ENCODE results near the gene LAMA2.
"Not testable (repeated sequence)": the region's sequence is repeated elsewhere in the genome, so short reads cannot be mapped to it uniquely, and the experiment has no call there.

Gene LAMA2

DNA sequence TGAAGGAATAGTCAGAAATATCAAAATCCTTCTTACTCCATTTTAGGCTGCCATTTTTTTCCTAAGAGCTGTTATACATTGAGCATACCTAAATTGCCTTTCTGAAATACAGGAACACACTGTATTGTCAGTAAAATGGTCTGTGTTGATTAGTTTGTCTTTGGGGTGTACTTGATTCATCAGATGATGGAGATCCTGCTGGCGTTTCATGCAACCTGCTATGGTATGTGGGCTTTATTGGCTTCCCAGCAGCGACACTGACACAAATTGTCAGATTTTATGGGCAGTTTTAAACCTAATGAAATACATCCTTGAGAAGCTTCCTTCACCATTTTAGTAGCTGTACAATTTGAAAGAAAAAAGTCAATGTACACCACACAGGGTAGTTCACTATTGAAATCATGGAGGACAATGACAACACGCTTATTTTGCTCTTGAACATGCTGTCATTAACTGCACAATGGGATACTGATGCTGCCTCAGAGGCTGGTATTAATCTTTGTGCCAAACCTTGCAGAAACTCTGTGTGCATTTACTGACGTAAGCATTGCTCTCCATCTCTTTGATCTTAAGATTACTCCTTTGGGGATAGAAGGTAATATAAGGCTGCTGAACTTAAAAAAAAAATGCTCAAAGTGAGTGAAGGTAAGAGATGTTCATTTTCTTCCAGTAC is 124.9 kb downstream of the LAMA2 start:
- no peak for DNase-seq

GRCh38 chr6:129008591-129008990 is 125.7 kb downstream of the LAMA2 start:
- no peak for DNase-seq

GRCh38 chr6:129009851-129010250 is 126.9 kb downstream of the LAMA2 start:
- DNase-seq, result no peak

GRCh38 chr6:129014302-129014701 is 131.4 kb downstream of the LAMA2 start:
- DNase-seq, result no peak

GRCh38 chr6:129015721-129016120 is 132.8 kb downstream of the LAMA2 start:
- DNase-seq, result no peak

DNA sequence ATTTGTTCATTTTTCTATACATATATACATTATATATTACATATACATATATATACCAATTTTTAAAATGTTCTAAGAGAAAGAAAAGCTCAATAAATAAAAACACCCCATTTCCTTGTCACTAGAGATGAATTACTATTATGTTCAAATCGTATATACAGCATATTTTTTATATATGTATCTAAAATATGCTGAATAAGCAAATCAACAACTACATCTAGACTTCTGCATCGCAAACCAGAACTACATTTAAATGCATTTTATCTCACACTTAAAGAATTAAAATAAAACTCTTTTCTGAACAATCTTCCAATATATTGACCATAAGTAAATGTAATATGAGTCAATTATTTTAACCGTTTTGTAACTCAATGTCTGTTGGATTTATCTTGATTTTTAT is 133.9 kb downstream of the LAMA2 start:
- DNase-seq, result no peak

GRCh38 chr6:129022011-129022553 is 139.1 kb downstream of the LAMA2 start:
- no peak for DNase-seq

- DNase-seq, result no peak
Observed at GRCh38 chr6:129026601-129027000, 143.7 kb downstream of the LAMA2 start.

- DNase-seq, result no peak
Observed at GRCh38 chr6:129029778-129030177, 146.8 kb downstream of the LAMA2 start.

GRCh38 chr6:129030215-129030614 is 147.3 kb downstream of the LAMA2 start:
- DNase-seq, result no peak

GRCh38 chr6:129031051-129031599 is 148.2 kb downstream of the LAMA2 start:
- no peak for DNase-seq

DNA sequence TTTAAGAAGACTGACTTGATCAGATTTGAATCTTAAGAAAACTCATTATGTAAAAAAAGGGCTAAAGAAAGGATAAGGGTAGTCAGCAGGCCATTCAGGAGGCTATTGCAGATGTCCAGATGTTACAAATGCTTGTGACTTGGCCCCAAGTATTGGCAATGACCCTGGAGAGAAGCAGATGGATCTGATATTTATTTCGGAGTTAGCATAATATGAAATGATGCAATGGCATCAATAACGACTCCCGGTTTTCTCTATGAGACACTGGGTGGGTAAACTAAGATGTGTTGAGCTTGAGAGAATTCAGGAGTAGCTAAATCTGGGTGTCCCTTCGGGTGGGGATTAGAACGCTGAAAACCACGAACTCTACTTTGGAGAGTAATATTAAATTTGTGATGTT is 149.7 kb downstream of the LAMA2 start:
- no peak for DNase-seq

GRCh38 chr6:129033180-129033579 is 150.2 kb downstream of the LAMA2 start:
- DNase-seq, result no peak

DNA sequence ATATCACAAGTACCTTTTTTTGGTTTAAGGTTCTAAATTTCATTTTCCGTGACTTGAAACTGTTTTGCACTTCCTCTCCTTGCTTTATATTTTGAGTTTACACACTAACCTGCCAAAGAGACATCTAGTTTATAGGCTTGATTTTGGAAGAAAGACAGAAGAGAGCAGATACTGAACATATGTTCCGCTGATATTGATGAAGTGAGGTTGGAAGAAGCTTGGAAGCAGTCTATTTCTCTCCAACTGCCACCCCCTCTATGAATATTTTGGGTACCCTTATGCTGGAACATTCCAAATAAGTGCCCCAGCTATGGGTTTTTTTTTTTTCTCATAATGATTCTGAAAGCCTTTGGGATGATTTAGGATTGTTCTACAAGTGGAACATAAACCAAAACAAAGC is 150.6 kb downstream of the LAMA2 start:
- no peak for DNase-seq

GRCh38 chr6:129041563-129041962 is 158.6 kb downstream of the LAMA2 start:
- no peak for DNase-seq

DNA sequence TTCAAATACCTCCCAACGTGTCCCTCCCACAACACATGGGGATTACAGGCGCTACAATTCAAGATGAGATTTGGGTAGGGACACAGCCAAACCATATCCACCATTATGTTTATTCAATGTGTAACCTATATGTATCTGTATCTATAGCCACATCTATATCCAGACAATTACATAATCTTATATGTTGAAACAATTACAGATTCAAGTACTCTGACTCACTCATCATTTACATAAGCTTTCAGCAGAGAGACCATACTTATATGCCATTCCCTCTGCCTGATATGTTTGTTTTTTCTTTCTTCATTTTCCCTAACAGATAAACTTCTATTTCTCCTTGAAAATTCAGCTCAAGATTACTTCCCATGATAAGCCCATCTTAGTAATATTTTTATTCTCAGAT is 163.6 kb downstream of the LAMA2 start:
- no peak for DNase-seq

GRCh38 chr6:129047834-129048233 is 164.9 kb downstream of the LAMA2 start:
- no peak for DNase-seq

DNA sequence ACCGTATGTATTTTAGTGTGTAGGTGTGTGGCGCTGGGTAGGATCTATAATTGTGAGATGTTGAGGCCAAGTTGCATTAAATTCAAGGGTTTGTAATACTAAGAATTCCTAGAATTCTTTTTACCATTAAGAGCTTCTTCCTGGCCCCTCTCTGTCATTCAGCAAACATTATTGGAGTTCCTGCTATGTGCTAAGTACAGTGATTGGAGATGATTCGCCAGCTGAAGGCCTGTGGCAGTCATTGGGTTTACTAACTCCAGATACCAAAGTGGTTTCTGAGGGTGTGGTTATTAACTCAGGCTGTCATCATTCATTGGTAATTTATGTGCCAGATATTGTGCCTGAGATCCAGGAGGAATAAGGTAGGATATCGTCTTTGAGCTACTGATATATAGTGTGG is 167.1 kb downstream of the LAMA2 start:
- DNase-seq, result no peak

- DNase-seq, result not testable (repeated sequence)
Observed at GRCh38 chr6:129053143-129053542, 170.2 kb downstream of the LAMA2 start.

- no peak for DNase-seq
Observed at GRCh38 chr6:129055796-129056195, 172.9 kb downstream of the LAMA2 start.

- no peak for DNase-seq
Observed at GRCh38 chr6:129059650-129060049, 176.7 kb downstream of the LAMA2 start.

DNA sequence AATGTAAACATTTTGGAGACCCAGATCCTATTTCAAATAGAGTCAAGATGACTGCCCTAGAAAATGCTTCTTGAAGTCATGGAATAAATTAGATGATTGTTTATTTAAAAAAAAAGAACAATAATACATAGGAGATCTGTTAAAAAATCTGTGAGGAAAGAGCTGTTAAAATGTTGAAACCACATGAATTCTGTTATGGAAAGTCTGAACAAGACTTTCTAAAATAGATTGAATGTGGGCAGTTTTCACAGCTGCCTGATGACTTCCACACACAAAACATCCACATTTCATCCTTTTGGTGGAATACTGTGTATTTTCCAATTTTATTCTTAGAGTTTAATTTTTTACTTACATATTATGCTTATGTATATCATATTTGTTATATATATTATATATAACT is 186.1 kb downstream of the LAMA2 start:
- no peak for DNase-seq

DNA sequence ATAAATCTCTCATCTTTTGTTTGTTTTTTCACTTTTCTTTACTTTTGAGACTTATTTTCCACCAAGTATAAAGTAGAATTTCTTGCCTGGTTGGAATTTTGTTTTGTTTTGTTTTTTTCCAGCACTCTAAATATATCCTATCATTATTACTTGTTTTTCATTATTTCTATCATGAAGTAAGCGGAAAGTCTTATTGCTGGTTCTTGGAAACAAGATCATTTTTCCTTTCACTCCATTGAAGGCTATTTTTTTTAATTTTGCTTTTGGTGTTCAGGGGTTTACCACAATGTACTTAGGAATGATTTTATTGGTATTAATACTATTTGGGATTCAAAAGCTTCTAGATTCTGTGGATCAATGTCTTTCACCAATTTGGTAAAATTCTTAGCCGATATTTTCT is 190.1 kb downstream of the LAMA2 start:
- DNase-seq, result no peak

DNA sequence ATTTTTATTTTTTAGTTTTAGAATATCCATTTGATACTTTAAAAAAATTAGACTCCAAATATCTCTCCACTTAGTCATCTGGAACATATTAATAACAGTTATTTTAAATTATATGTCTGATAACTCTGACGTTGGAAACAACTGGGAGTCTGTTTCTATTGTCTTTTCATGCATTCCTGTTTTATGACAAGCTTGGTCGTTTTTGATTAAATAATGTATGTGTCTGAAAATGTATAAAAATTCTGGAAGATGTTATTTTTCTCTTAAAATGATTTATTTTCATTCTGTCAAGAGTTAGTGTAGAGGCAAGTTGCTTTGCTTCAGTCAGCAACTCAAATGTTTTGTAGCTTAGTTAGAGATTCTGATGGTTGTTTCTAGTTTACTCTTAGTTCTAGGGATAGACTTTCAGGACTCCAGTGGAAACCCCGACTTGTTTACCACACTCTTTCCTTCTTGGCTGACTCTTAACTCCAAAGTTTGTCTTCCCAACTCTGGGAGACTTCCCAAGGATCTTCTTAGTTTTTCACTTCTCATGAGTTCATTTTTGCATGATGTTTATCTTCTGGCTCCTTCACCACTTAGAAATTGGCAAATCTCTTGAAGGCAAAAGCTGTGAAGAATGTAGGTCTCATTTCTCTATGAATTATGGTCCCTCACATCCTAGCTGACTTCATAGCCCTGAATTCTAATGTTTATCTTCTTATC is 190.9 kb downstream of the LAMA2 start:
- DNase-seq, result no peak
